Loucy (cell line): ENCODE data around the gene ADGRD1.

ENCODE experiments used
- H2AFZ ChIP-seq: fragments of 200-600 bp; sonication (generic); 2 replicates; pipeline ENCODE4 v1.6.0; 2016; ENCODE audit warnings: antibody characterized with exemption, mild to moderate bottlenecking, low read length, moderate library complexity
- H3F3A ChIP-seq: fragments of 200-600 bp; 2 replicates; pipeline ENCODE4 v1.6.0; 2016; ENCODE audit warnings: antibody characterized with exemption, low read depth, mild to moderate bottlenecking
- H3K27me3 ChIP-seq: fragments of 200-600 bp; sonication (generic); 2 replicates; pipeline ENCODE4 v1.6.1; 2014; ENCODE audit warnings: low read length, mild to moderate bottlenecking; ENCODE audit not compliant: insufficient read depth, poor library complexity, severe bottlenecking
- H3K36me3 ChIP-seq: fragments of 200-600 bp; sonication (generic); 2 replicates; pipeline ENCODE4 v1.6.1; 2016; ENCODE audit warnings: low read length; ENCODE audit not compliant: insufficient read depth
- H3K4me1 ChIP-seq: fragments of 200-600 bp; sonication (generic); 2 replicates; pipeline ENCODE4 v1.5.1; 2014; ENCODE audit warnings: low read length, mild to moderate bottlenecking; ENCODE audit not compliant: insufficient read depth, poor library complexity, severe bottlenecking
- H3K4me2 ChIP-seq: fragments of 200-600 bp; sonication (generic); 2 replicates; pipeline ENCODE4 v1.6.0; 2014; ENCODE audit warnings: antibody characterized with exemption, low read length, low read depth, mild to moderate bottlenecking; ENCODE audit not compliant: poor library complexity, severe bottlenecking
- H3K4me3 ChIP-seq: fragments of 200-600 bp; sonication (generic); 2 replicates; pipeline ENCODE4 v1.5.1; 2014; ENCODE audit warnings: low read length, mild to moderate bottlenecking, mixed read lengths; ENCODE audit not compliant: poor library complexity, severe bottlenecking
- H3K79me2 ChIP-seq: fragments of 200-600 bp; sonication (generic); 2 replicates; pipeline ENCODE4 v1.6.1; 2014; ENCODE audit warnings: low read length; ENCODE audit not compliant: insufficient read depth
- H3K9ac ChIP-seq: fragments of 200-600 bp; sonication (generic); 2 replicates; pipeline ENCODE4 v1.6.0; 2014; ENCODE audit warnings: mild to moderate bottlenecking, low read depth, low read length, moderate library complexity; ENCODE audit not compliant: poor library complexity, severe bottlenecking
- H3K9me2 ChIP-seq: fragments of 200-600 bp; sonication (generic); replicated peaks from 2 replicates; pipeline ENCODE4 v1.6.1; 2016; ENCODE audit warnings: low read depth, low read length, mixed read lengths
- H3K9me3 ChIP-seq: fragments of 200-600 bp; sonication (generic); 2 replicates; pipeline ENCODE4 v1.6.1; 2014; ENCODE audit warnings: mild to moderate bottlenecking, antibody characterized with exemption, low read length, low read depth; ENCODE audit not compliant: insufficient read depth
- H4K20me1 ChIP-seq: fragments of 200-600 bp; sonication (generic); 2 replicates; pipeline ENCODE4 v1.6.0; 2014; ENCODE audit warnings: antibody characterized with exemption, low read length, mild to moderate bottlenecking; ENCODE audit not compliant: insufficient read depth, poor library complexity, severe bottlenecking
- CTCF ChIP-seq: fragments of 200-600 bp; sonication (generic); conservative IDR thresholded peaks from 2 replicates; pipeline ENCODE4 v1.5.1; 2014; ENCODE audit warnings: mild to moderate bottlenecking, antibody characterized with exemption, low read length
- EZH2phosphoT487 ChIP-seq: fragments of 200-600 bp; IDR thresholded peaks from 2 replicates; pipeline ENCODE4 v1.6.1; 2018; ENCODE audit warnings: antibody characterized with exemption, mild to moderate bottlenecking, moderate library complexity, borderline replicate concordance

The ADGRD1 gene

GRCh38 chr12:130932061-130932930 is 21.4 kb upstream of the ADGRD1 start:
- no peak overlapping the region for H3K9ac ChIP-seq
- H3K9me3 ChIP-seq, result no peaks in the 10 kb centered on the region
- H3K4me3 ChIP-seq, result no peak overlapping the region
- H3K79me2 ChIP-seq, result no peaks in the 10 kb centered on the region
- TF ChIP-seq CTCF, result no peak
- no peaks in the 10 kb centered on the region for H3K9me2 ChIP-seq
- no peaks in the 10 kb centered on the region for H4K20me1 ChIP-seq
- peak overlapping the region; percentile 16 for H3K4me2 ChIP-seq
- no peaks in the 10 kb centered on the region for H3K4me1 ChIP-seq
- no peaks in the 10 kb centered on the region for H3K36me3 ChIP-seq
- no peak overlapping the region for H2AFZ ChIP-seq
- H3F3A ChIP-seq, result no peaks in the 10 kb centered on the region
- no peaks in the 10 kb centered on the region for H3K27me3 ChIP-seq

GRCh38 chr12:130933269-130933995 is 20.3 kb upstream of the ADGRD1 start:
- Histone ChIP-seq H3K9me3 (no peaks in the 10 kb centered on the region), H3K4me1 (no peaks in the 10 kb centered on the region), H2AFZ (no peak overlapping the region), H3K27me3 (no peaks in the 10 kb centered on the region), H3K9me2 (no peaks in the 10 kb centered on the region), H3K4me3 (no peak overlapping the region), H3K79me2 (no peaks in the 10 kb centered on the region), H3K4me2 (no peak overlapping the region), H3K9ac (no peak overlapping the region), H3K36me3 (no peaks in the 10 kb centered on the region), H3F3A (no peaks in the 10 kb centered on the region), H4K20me1 (no peaks in the 10 kb centered on the region)
- TF ChIP-seq EZH2phosphoT487 (no peak), CTCF (no peak)

DNA sequence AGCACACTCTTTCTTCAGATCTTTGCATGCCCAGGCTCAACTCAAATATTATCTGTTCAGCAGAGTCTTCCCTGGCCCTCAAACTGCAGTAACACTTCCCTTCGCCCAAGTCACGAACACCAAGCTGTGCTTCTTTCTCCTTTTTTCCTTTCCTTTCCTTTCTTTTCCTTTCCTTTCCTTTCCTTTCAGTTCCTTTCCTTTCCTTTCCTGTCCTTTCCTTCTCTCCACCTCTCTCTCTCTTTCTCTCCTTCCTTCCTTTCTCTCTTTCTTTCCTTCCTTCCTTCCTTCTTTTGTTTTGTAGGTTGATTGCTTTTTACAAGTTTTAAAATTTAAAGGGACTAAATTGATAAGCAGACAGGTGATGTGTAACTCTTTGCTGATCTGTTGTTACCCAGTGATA is 19.0 kb upstream of the ADGRD1 start:
- H3K4me3 ChIP-seq, result no peak overlapping the region
- no peaks in the 10 kb centered on the region for H3F3A ChIP-seq
- H2AFZ ChIP-seq, result no peak overlapping the region
- H3K4me1 ChIP-seq, result no peaks in the 10 kb centered on the region
- no peaks in the 10 kb centered on the region for H3K27me3 ChIP-seq
- H3K9me2 ChIP-seq, result no peaks in the 10 kb centered on the region
- TF ChIP-seq EZH2phosphoT487 (no peak), CTCF (no peak)
- H3K9me3 ChIP-seq, result no peaks in the 10 kb centered on the region
- no peaks in the 10 kb centered on the region for H3K36me3 ChIP-seq
- no peak overlapping the region for H3K9ac ChIP-seq
- no peaks in the 10 kb centered on the region for H4K20me1 ChIP-seq
- H3K4me2 ChIP-seq, result no peak overlapping the region
- no peaks in the 10 kb centered on the region for H3K79me2 ChIP-seq
